NT2/D1 (cell line): ENCODE results near the gene GALNT9.

Experiments
- DNase-seq: peaks from one replicate; pipeline ENCODE4 v3.0.0-alpha.2; 2011; ENCODE audit warnings: low read depth, low spot score
- H3K27me3 ChIP-seq: 2 replicates; pipeline ENCODE4 v1.6.0; 2011; ENCODE audit warnings: mild to moderate bottlenecking; ENCODE audit not compliant: insufficient read length, insufficient read depth
- H3K36me3 ChIP-seq: 2 replicates; pipeline ENCODE4 v1.6.1; 2011; ENCODE audit warnings: mild to moderate bottlenecking, low read length, mixed read lengths; ENCODE audit not compliant: insufficient read depth, insufficient read length
- H3K4me1 ChIP-seq: 2 replicates; pipeline ENCODE4 v1.5.1; 2011; ENCODE audit not compliant: insufficient read depth, insufficient read length
- H3K4me3 ChIP-seq: 2 replicates; pipeline ENCODE4 v1.5.1; 2011; ENCODE audit warnings: low read depth; ENCODE audit not compliant: insufficient read length
- H3K9ac ChIP-seq: 2 replicates; pipeline ENCODE4 v1.6.0; 2011; ENCODE audit warnings: low read depth; ENCODE audit not compliant: insufficient read length
- H3K9me3 ChIP-seq: 2 replicates; pipeline ENCODE4 v1.5.1; 2011; ENCODE audit warnings: mild to moderate bottlenecking, low read length; ENCODE audit not compliant: insufficient read depth
- SUZ12 ChIP-seq: IDR thresholded peaks from 2 replicates; pipeline ENCODE4 v1.6.1; 2011; ENCODE audit not compliant: insufficient read length, insufficient read depth; ENCODE audit errors: extremely low read depth
- YY1 ChIP-seq: IDR thresholded peaks from 2 replicates; pipeline ENCODE4 v1.6.1; 2011; ENCODE audit not compliant: insufficient read length, insufficient read depth
- ZNF274 ChIP-seq: IDR thresholded peaks from 2 replicates; pipeline ENCODE4 v1.6.1; 2011; ENCODE audit warnings: mild to moderate bottlenecking, low read depth, low read length

Gene GALNT9

GRCh38 chr12:132352896-132353800 is 23.8 kb upstream of the GALNT9 start:
- no peak for TF ChIP-seq YY1
- TF ChIP-seq SUZ12 = no peak
- TF ChIP-seq ZNF274 = no peak
- peaks cover 96% of the 10 kb centered on the region for H3K27me3 ChIP-seq
- peak overlapping the region; percentile 28 for H3K9ac ChIP-seq
- no peak for DNase-seq
- H3K4me3 ChIP-seq = no peak overlapping the region
- no peaks in the 10 kb centered on the region; the same call in 1 of the 2 replicates for H3K9me3 ChIP-seq
- no peaks in the 10 kb centered on the region for H3K36me3 ChIP-seq
- peaks cover 30% of the 10 kb centered on the region for H3K4me1 ChIP-seq

GRCh38 chr12:132351751-132352495 is 22.5 kb upstream of the GALNT9 start:
- H3K27me3 ChIP-seq = peaks cover 96% of the 10 kb centered on the region
- H3K4me1 ChIP-seq = peaks cover 22% of the 10 kb centered on the region
- no peak overlapping the region for H3K9ac ChIP-seq
- H3K4me3 ChIP-seq = no peak overlapping the region
- H3K36me3 ChIP-seq = no peaks in the 10 kb centered on the region
- TF ChIP-seq YY1 (no peak), SUZ12 (no peak), ZNF274 (no peak)
- DNase-seq = no peak
- H3K9me3 ChIP-seq = no peaks in the 10 kb centered on the region; the same call in 1 of the 2 replicates

GRCh38 chr12:132349501-132350131 is 20.2 kb upstream of the GALNT9 start:
- Histone ChIP-seq H3K4me3 (no peak overlapping the region), H3K36me3 (no peaks in the 10 kb centered on the region), H3K27me3 (peaks cover 92% of the 10 kb centered on the region), H3K4me1 (peaks cover 9% of the 10 kb centered on the region), H3K9me3 (no peaks in the 10 kb centered on the region; the same call in 1 of the 2 replicates), H3K9ac (no peak overlapping the region)
- DNase-seq = no peak
- TF ChIP-seq ZNF274 = no peak
- TF ChIP-seq SUZ12 = no peak
- no peak for TF ChIP-seq YY1

- TF ChIP-seq SUZ12 (no peak), YY1 (no peak), ZNF274 (no peak)
- Histone ChIP-seq H3K4me3 (no peak overlapping the region), H3K4me1 (peaks cover 2% of the 10 kb centered on the region), H3K36me3 (no peaks in the 10 kb centered on the region), H3K9ac (no peak overlapping the region), H3K27me3 (peaks cover 92% of the 10 kb centered on the region), H3K9me3 (no peaks in the 10 kb centered on the region; the same call in 1 of the 2 replicates)
- no peak for DNase-seq
Measured at GRCh38 chr12:132348176-132348575, 18.8 kb upstream of the GALNT9 start.

- Histone ChIP-seq H3K36me3 (no peaks in the 10 kb centered on the region), H3K27me3 (peaks cover 84% of the 10 kb centered on the region), H3K9me3 (no peaks in the 10 kb centered on the region), H3K4me1 (peaks cover 10% of the 10 kb centered on the region), H3K9ac (no peak overlapping the region), H3K4me3 (no peak overlapping the region)
- no peak for DNase-seq
- TF ChIP-seq SUZ12 (no peak), ZNF274 (no peak), YY1 (no peak)
Measured at GRCh38 chr12:132347176-132347855, 17.9 kb upstream of the GALNT9 start.

- Histone ChIP-seq H3K9ac (no peak overlapping the region), H3K4me1 (peaks cover 14% of the 10 kb centered on the region), H3K4me3 (no peak overlapping the region), H3K27me3 (peaks cover 84% of the 10 kb centered on the region), H3K9me3 (no peaks in the 10 kb centered on the region), H3K36me3 (no peaks in the 10 kb centered on the region)
- TF ChIP-seq ZNF274 = no peak
- no peak for TF ChIP-seq YY1
- no peak for TF ChIP-seq SUZ12
- DNase-seq = no peak
Measured at GRCh38 chr12:132346471-132347175, 17.2 kb upstream of the GALNT9 start.
